ENCODE measurements around the gene WNT6.
A peak's percentile ranks its signal among the peaks of the same experiment; 100 is the strongest.

WNT6 gene

GRCh38 chr2:218878926-218879761 lies 19.5 kb downstream of the WNT6 start:
- DNase-seq, result no peak

GRCh38 chr2:218879776-218880101 lies 20.1 kb downstream of the WNT6 start:
- DNase-seq, result no peak

- DNase-seq, result peak; percentile 79
These were observed 20.7 kb downstream of the WNT6 start, which contains the start of gene WNT10A for GRCh38 chr2:218880102-218880858. Gene WNT10A, plus strand, starts transcription at chr2:218880852. Its CDS starts 144 bp downstream, at chr2:218880996.

GRCh38 chr2:218880859-218881594 lies 21.4 kb downstream of the WNT6 start:
- DNase-seq, result no peak

- no peak for DNase-seq
These were observed 22.3 kb downstream of the WNT6 start for GRCh38 chr2:218881744-218882460.

- DNase-seq, result no peak
These were observed 22.8 kb downstream of the WNT6 start for GRCh38 chr2:218882461-218882816.

- DNase-seq, result no peak
These were observed 23.3 kb downstream of the WNT6 start for GRCh38 chr2:218882866-218883366.

- DNase-seq, result peak; percentile 42
These were observed 24.2 kb downstream of the WNT6 start for GRCh38 chr2:218883491-218884490.

- no peak for DNase-seq
These were observed 24.9 kb downstream of the WNT6 start for GRCh38 chr2:218884519-218884918.

GRCh38 chr2:218885981-218886947 lies 26.7 kb downstream of the WNT6 start:
- no peak for DNase-seq

GRCh38 chr2:218887079-218887478 lies 27.5 kb downstream of the WNT6 start:
- no peak for DNase-seq

GRCh38 chr2:218888341-218888740 lies 28.7 kb downstream of the WNT6 start:
- no peak for DNase-seq

- DNase-seq, result no peak
These were observed 30.3 kb downstream of the WNT6 start for GRCh38 chr2:218889937-218890336.

- no peak for DNase-seq
These were observed 30.8 kb downstream of the WNT6 start for GRCh38 chr2:218890369-218890768.

GRCh38 chr2:218891275-218892135 lies 31.9 kb downstream of the WNT6 start:
- no peak for DNase-seq

- DNase-seq, result peak; percentile 84
These were observed 33.2 kb downstream of the WNT6 start for GRCh38 chr2:218892693-218893348.

- peak; percentile 42 for DNase-seq
These were observed 33.9 kb downstream of the WNT6 start for GRCh38 chr2:218893349-218894150.
